MM.1S (cell line): ENCODE results near the gene CDRT4.

ENCODE experiments used
- EZH2 ChIP-seq: fragments of 300-600 bp; sonication (generic); optimal IDR thresholded peaks from 2 replicates; pipeline ENCODE3; 2017; ENCODE audit warnings: low read depth, mild to moderate bottlenecking, antibody characterized with exemption, low read length, mixed read lengths
- TF ChIP-seq, protein P1 (sequence below): fragments of 300-600 bp; sonication (generic); IDR thresholded peaks from 2 replicates; pipeline ENCODE4 v1.5.1; 2016; ENCODE audit warnings: antibody characterized with exemption, low read length, mixed read lengths

DNA sequence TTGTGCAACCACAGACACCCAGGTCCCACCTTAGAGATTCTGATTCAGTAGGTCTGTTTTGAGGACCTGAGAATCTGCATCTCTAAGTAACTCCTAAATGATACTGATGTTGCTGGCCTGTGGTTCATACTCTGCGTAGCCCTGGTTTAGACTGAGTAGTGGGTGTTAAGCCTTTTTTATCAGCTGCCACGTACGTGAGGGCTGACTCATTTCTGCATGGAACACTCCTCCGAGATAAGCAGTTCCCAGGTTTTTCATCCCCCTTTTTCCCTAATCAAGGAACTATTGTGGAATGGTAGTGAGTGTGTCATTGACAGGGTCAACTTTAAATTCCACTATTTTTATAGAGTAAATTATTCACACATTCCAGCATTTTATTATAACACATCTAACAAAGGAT is 26.1 kb downstream of the CDRT4 start:
- TF ChIP-seq, protein P1, sequence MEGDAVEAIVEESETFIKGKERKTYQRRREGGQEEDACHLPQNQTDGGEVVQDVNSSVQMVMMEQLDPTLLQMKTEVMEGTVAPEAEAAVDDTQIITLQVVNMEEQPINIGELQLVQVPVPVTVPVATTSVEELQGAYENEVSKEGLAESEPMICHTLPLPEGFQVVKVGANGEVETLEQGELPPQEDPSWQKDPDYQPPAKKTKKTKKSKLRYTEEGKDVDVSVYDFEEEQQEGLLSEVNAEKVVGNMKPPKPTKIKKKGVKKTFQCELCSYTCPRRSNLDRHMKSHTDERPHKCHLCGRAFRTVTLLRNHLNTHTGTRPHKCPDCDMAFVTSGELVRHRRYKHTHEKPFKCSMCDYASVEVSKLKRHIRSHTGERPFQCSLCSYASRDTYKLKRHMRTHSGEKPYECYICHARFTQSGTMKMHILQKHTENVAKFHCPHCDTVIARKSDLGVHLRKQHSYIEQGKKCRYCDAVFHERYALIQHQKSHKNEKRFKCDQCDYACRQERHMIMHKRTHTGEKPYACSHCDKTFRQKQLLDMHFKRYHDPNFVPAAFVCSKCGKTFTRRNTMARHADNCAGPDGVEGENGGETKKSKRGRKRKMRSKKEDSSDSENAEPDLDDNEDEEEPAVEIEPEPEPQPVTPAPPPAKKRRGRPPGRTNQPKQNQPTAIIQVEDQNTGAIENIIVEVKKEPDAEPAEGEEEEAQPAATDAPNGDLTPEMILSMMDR: no peak
- TF ChIP-seq EZH2: no peak
